Keratinocyte (primary cell): ENCODE measurements around the gene HIPK4.

ENCODE experiments used
- EZH2 ChIP-seq: IDR thresholded peaks from one replicate; pipeline ENCODE4 v1.6.1; 2012; ENCODE audit warnings: inconsistent platforms, mild to moderate bottlenecking, low read length, moderate library complexity
- TF ChIP-seq, protein P1 (sequence below), 3 experiments: IDR thresholded peaks in 1 of 3; conservative IDR thresholded peaks in 1 of 3; optimal IDR thresholded peaks in 1 of 3; 2 replicates in 2 of 3; 3 replicates in 1 of 3; pipeline versions ENCODE3 to v1.5.1; 2011; ENCODE audit warnings: low read length in 3 of 3, mild to moderate bottlenecking in 3 of 3, moderate library complexity in 2 of 3, control low read depth in 1 of 3, inconsistent platforms in 1 of 3; ENCODE audit not compliant: insufficient read depth in 2 of 3; ENCODE audit errors: extremely low read depth in 1 of 3

DNA sequence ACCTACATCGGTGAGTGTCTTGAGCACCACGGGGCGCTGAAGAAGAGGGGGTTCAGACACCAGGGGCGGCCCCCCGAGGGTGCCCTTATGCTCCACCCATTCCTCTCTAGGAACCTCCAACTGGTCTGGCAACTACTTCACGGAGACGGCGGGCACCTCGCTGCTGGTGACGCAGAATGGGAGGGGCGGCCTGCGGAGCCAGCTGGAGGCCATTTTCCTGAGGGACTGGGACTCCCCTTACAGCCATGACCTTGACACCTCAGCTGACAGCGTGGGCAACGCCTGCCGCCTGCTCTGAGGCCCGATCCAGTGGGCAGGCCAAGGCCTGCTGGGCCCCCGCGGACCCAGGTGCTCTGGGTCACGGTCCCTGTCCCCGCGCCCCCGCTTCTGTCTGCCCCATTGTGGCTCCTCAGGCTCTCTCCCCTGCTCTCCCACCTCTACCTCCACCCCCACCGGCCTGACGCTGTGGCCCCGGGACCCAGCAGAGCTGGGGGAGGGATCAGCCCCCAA is 12.1 kb downstream of the HIPK4 start:
- TF ChIP-seq, protein P1, sequence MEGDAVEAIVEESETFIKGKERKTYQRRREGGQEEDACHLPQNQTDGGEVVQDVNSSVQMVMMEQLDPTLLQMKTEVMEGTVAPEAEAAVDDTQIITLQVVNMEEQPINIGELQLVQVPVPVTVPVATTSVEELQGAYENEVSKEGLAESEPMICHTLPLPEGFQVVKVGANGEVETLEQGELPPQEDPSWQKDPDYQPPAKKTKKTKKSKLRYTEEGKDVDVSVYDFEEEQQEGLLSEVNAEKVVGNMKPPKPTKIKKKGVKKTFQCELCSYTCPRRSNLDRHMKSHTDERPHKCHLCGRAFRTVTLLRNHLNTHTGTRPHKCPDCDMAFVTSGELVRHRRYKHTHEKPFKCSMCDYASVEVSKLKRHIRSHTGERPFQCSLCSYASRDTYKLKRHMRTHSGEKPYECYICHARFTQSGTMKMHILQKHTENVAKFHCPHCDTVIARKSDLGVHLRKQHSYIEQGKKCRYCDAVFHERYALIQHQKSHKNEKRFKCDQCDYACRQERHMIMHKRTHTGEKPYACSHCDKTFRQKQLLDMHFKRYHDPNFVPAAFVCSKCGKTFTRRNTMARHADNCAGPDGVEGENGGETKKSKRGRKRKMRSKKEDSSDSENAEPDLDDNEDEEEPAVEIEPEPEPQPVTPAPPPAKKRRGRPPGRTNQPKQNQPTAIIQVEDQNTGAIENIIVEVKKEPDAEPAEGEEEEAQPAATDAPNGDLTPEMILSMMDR (optimal IDR thresholded peaks at IDR 0.05 in 1 of 3, IDR thresholded peaks at IDR 0.05 in 1 of 3, conservative IDR thresholded peaks at IDR 0.05 in 1 of 3; ENCODE audit: extremely low read depth in 1 of 3, insufficient read depth in 2 of 3, low read length in 3 of 3) = no peak
- no peak for TF ChIP-seq EZH2
